PC-9 (cell line): Measurements from ENCODE around the gene BANP. TPM values are rescaled to one million over a fixed set of nuclear protein-coding genes. Genes with fewer than 3 reads are reported as not detected.
"Not testable (repeated sequence)": the region's sequence is repeated elsewhere in the genome, so short reads cannot be mapped to it uniquely, and the experiment has no call there.

Source experiments
- BruUV-seq: library from RNA; stranded (reverse); fragments of 400-500 nt; replicated peaks from 2 replicates; lab custom pipeline; 2021; lab: Mats Ljungman, UMichigan
- CTCF ChIA-PET: fragments of 300-600 bp; sonication (Branson Sonifier 250); formaldehyde crosslinking; loops from one replicate; lab custom pipeline; 2022; ENCODE audit warnings: antibody characterized with exemption; lab: Charles Lee
- POLR2A ChIA-PET: fragments of 300-600 bp; sonication (Branson Sonifier 250); formaldehyde crosslinking; loops from one replicate; lab custom pipeline; 2022; ENCODE audit warnings: antibody characterized with exemption; ENCODE audit not compliant: unreplicated experiment; lab: Charles Lee
- DNase-seq, 2 experiments: peaks; one replicate each; pipeline versions ENCODE4 v3.0.0 to v3.0.0-alpha.2; 2015 to 2022; ENCODE audit warnings: mixed read lengths in 1 of 2
- H2AFZ ChIP-seq: fragments of 200-600 bp; sonication (generic); 2 replicates; pipeline ENCODE4 v1.8.1; 2017; ENCODE audit warnings: antibody characterized with exemption
- H3F3A ChIP-seq: fragments of 200-600 bp; sonication (generic); 2 replicates; pipeline ENCODE4 v1.8.1; 2017; ENCODE audit warnings: antibody characterized with exemption, mild to moderate bottlenecking, low read depth; ENCODE audit not compliant: insufficient read depth
- H3K27ac ChIP-seq: fragments of 200-600 bp; sonication (generic); 2 replicates; pipeline ENCODE4 v1.6.1; 2016; ENCODE audit warnings: mixed run types
- H3K27me3 ChIP-seq: fragments of 200-600 bp; sonication (generic); 2 replicates; pipeline ENCODE4 v1.6.1; 2016; ENCODE audit warnings: low read depth, mixed run types; ENCODE audit not compliant: insufficient read depth
- H3K36me3 ChIP-seq: fragments of 200-600 bp; sonication (generic); 2 replicates; pipeline ENCODE4 v1.6.1; 2016; ENCODE audit warnings: low read depth, mixed run types
- H3K4me1 ChIP-seq: fragments of 200-600 bp; sonication (generic); replicated peaks from 2 replicates; pipeline ENCODE4 v1.6.1; 2016; ENCODE audit warnings: mixed run types; ENCODE audit not compliant: insufficient read depth
- H3K4me2 ChIP-seq: fragments of 200-600 bp; sonication (generic); 2 replicates; pipeline ENCODE4 v1.6.1; 2017; ENCODE audit warnings: mixed run types
- H3K4me3 ChIP-seq: fragments of 200-600 bp; sonication (generic); 2 replicates; pipeline ENCODE4 v1.6.1; 2016; ENCODE audit warnings: mixed run types
- H3K79me2 ChIP-seq: fragments of 200-600 bp; sonication (generic); 2 replicates; pipeline ENCODE4 v1.6.1; 2017; ENCODE audit warnings: low read depth, mixed run types
- H3K9me2 ChIP-seq: fragments of 200-600 bp; sonication (generic); 2 replicates; pipeline ENCODE4 v1.8.1; 2017; ENCODE audit warnings: mild to moderate bottlenecking; ENCODE audit not compliant: insufficient read depth
- H3K9me3 ChIP-seq: fragments of 200-600 bp; sonication (generic); 2 replicates; pipeline ENCODE4 v1.8.1; 2016; ENCODE audit warnings: low read depth; ENCODE audit not compliant: insufficient read depth
- H4K20me1 ChIP-seq: fragments of 200-600 bp; sonication (generic); 2 replicates; pipeline ENCODE4 v1.8.1; 2017; ENCODE audit not compliant: insufficient read depth
- EZH2 ChIP-seq: fragments of 200-600 bp; sonication (generic); IDR thresholded peaks from 2 replicates; pipeline ENCODE4 v1.8.0; 2017; ENCODE audit warnings: antibody characterized with exemption, low read depth
- intact Hi-C: fragments of 100-400 bp; cut with micrococcal nuclease; formaldehyde crosslinking; loops from one replicate; pipeline ENCODE4 v1.10.0; 2022; ENCODE audit not compliant: unreplicated experiment
- total RNA-seq: library from RNA; stranded (reverse); gene quantifications from 2 replicates; pipeline ENCODE4 v1.2.3, GENCODE V29; 2021
- TF ChIP-seq, protein P1 (sequence below): fragments of 200-600 bp; sonication (generic); conservative IDR thresholded peaks from 2 replicates; pipeline ENCODE4 v1.6.1; 2017; ENCODE audit warnings: mixed run types, antibody characterized with exemption, mild to moderate bottlenecking, moderate library complexity

Gene BANP
- total RNA-seq, 1 experiment from 2014 or later, result 73.2 TPM

DNA sequence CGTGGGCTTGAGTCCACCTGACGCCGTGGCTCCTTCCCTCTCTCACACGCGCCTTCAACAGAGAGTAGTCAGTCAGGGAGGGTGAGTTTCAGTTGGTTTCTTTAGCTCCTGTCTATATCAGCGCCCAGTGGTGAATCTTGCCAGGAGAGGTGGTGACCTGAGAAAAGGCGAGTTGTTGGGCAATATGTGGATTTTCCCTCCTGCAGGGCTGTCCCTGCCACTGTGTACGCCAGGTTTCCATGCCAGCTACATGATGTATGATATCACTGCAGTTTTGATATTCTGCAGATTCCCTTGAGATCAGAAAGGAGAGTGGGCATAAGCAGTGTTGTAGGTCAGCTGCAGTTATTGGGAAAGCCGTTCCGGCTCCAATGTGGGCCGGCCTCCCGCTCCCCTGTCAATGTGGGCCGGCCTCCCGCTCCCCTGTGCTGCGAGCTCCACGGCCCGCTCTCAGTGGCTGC, 31.4 kb downstream of the BANP start:
- H3K9me2 ChIP-seq, result no peaks in the 10 kb centered on the region
- no TSS peak for BruUV-seq

DNA sequence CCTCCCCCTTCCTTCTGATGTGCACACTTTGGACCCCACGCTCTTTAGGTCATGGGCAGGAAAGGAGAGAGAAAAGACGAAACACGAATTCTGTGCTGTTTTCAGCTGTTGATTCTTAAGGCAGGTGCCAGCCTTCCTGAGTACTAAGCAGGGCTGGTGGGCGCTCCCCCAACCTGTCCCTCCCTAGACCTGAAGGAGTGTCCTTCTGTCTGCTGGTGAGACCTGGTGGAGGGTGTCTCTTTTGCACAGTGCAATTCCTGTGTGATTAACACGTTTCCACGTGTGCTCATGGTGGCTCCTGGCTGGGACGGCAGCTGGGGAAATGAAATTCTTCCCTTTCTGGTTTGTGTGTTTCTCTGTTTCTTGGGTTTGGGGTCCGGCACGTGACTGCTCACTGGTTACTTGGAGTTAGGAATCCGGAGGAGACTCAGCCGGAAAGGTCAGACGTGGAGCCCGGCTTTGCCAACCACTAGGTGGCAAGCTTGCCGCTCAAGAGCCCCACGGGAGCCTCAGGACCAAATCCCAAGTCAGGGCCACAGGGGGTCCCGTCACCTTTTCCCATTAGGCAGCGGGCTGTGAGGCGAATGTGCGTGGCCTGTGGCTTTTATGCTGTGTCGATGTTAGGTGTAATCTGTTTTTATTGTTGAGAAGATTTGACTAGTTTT, 32.0 kb downstream of the BANP start:
- H3K4me2 ChIP-seq, H3K27me3 ChIP-seq, H3K36me3 ChIP-seq, H3K79me2 ChIP-seq, H3K4me3 ChIP-seq, H3K9me2 ChIP-seq, CTCF ChIA-PET, H2AFZ ChIP-seq, H3F3A ChIP-seq, H3K9me3 ChIP-seq, H4K20me1 ChIP-seq, POLR2A ChIA-PET, BruUV-seq, H3K27ac ChIP-seq, H3K4me1 ChIP-seq: not testable (repeated sequence)
- intact Hi-C loops, result loop anchor here (5.0 kb wide), 1 partner anchor 459 kb away; no protein-coding TSS in a partner anchor
- TF ChIP-seq, protein P1, sequence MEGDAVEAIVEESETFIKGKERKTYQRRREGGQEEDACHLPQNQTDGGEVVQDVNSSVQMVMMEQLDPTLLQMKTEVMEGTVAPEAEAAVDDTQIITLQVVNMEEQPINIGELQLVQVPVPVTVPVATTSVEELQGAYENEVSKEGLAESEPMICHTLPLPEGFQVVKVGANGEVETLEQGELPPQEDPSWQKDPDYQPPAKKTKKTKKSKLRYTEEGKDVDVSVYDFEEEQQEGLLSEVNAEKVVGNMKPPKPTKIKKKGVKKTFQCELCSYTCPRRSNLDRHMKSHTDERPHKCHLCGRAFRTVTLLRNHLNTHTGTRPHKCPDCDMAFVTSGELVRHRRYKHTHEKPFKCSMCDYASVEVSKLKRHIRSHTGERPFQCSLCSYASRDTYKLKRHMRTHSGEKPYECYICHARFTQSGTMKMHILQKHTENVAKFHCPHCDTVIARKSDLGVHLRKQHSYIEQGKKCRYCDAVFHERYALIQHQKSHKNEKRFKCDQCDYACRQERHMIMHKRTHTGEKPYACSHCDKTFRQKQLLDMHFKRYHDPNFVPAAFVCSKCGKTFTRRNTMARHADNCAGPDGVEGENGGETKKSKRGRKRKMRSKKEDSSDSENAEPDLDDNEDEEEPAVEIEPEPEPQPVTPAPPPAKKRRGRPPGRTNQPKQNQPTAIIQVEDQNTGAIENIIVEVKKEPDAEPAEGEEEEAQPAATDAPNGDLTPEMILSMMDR, result peak; percentile 69
- peak in 1 of 2 experiments; percentile 7 for DNase-seq

More for the DNA sequence above, 31.4 kb downstream of the BANP start:
- H3K79me2 ChIP-seq, result no peaks in the 10 kb centered on the region
- no peak for DNase-seq
- intact Hi-C loops, result loop anchor here (5.0 kb wide), 1 partner anchor 460 kb away; no protein-coding TSS in a partner anchor
- H3K4me1 ChIP-seq, result no peaks in the 10 kb centered on the region
- no peaks in the 10 kb centered on the region for H3K27me3 ChIP-seq
- H3K36me3 ChIP-seq, result no peaks in the 10 kb centered on the region
- CTCF ChIA-PET, result no interaction called here
- H4K20me1 ChIP-seq, result no peaks in the 10 kb centered on the region
- no peak overlapping the region for H3K4me3 ChIP-seq
- no peaks in the 10 kb centered on the region for H3F3A ChIP-seq
- no peak overlapping the region for H3K27ac ChIP-seq
- TF ChIP-seq, protein P1, result no peak
- no peak for TF ChIP-seq EZH2
- H3K9me3 ChIP-seq, result no peaks in the 10 kb centered on the region
- POLR2A ChIA-PET, result no interaction called here
- no peak overlapping the region for H2AFZ ChIP-seq
- H3K4me2 ChIP-seq, result no peak overlapping the region

DNA sequence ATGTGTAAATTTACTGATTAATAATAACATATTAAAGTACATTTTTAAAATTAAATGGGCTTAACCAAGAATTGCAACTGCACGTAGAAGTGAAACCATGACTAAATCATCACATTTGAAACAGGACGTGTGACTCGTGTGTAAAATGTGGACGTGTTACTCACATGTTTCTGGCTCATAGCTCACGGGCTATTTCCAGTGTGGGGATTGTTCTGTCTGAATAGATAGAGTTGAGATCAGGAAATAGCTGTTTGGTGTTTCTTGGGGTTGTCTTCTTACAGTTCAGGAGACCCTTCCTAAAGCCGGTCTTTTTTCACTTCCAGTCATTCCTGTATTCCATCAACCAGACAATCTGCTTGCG, 32.5 kb downstream of the BANP start:
- H3K79me2 ChIP-seq, H2AFZ ChIP-seq, H3K9me2 ChIP-seq, H3F3A ChIP-seq, POLR2A ChIA-PET, H3K4me3 ChIP-seq, H3K27ac ChIP-seq, H3K9me3 ChIP-seq, H4K20me1 ChIP-seq, H3K4me2 ChIP-seq, CTCF ChIA-PET, H3K36me3 ChIP-seq, H3K27me3 ChIP-seq, DNase-seq, BruUV-seq, H3K4me1 ChIP-seq: not testable (repeated sequence)
- intact Hi-C loops, result loop anchor here (5.0 kb wide), 1 partner anchor 459 kb away; no protein-coding TSS in a partner anchor

DNA sequence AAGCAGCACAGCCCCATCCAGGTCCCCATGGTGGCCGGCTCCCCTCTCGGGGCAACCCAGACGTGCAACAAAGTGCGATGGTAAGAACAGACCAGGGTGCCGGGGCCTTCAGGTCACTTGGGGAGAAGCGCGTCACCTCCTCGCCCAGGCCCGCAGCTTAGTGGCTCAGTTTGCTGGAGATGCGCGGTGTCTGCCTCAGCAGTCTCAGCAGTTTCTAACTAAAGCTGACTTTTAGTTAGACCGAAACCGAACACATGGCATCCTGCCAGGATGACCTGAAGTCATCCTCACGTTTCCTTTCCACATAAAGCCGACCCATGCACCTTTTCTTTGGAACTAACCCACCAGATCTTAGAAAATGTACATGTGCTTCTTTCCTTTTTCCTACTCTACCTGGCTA, 32.9 kb downstream of the BANP start:
- H3K9me3 ChIP-seq, DNase-seq, H3F3A ChIP-seq, H3K79me2 ChIP-seq, H3K4me1 ChIP-seq, H3K4me2 ChIP-seq, H3K27ac ChIP-seq, H3K27me3 ChIP-seq, H2AFZ ChIP-seq, CTCF ChIA-PET, H3K36me3 ChIP-seq, H3K4me3 ChIP-seq, H3K9me2 ChIP-seq, BruUV-seq, POLR2A ChIA-PET, H4K20me1 ChIP-seq: not testable (repeated sequence)
- intact Hi-C loops, result loop anchor here (5.0 kb wide), 1 partner anchor 458 kb away; no protein-coding TSS in a partner anchor
